ENCODE measurements around the gene SACM1L.

Gene SACM1L

DNA sequence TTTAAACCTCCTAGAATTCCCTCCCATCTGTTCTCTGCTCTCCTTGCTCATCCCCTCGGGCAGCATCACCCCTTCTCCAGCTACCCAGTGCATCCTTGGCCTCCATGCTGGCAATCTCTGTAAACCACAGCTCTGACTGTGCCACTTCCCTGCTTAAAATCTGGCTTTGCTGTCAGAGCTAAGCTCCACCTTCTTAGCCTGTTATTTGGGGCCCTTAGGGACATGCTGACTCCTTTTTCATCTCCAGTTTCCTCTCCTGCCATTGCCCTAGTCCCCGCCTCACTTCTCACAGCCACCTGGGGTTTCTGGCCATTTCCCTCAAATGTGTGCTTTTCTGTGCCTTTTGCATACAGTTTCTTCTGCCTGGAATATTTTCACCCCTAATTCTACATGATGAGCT is 101.4 kb downstream of the SACM1L start:
- no peak for DNase-seq

DNA sequence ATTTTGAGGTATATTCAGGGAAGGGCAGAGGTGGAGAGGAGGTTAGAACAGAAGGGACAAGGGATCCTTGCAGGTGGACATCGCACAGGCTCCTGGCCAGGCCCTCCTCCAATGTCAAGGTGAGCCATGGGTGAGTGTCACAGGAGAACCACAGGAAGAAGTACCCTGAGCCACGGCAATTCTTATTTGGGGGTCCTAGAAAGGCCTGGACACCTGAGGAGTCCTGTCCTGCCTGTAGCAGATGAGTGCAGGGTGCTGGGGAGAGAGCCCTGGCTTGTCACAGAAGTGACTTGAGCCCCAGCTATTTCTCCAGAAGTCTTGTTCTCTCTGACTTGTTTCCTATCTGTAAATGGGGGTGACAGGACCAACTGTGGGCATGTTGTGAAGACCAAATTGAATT is 102.8 kb downstream of the SACM1L start:
- DNase-seq: no peak

DNA sequence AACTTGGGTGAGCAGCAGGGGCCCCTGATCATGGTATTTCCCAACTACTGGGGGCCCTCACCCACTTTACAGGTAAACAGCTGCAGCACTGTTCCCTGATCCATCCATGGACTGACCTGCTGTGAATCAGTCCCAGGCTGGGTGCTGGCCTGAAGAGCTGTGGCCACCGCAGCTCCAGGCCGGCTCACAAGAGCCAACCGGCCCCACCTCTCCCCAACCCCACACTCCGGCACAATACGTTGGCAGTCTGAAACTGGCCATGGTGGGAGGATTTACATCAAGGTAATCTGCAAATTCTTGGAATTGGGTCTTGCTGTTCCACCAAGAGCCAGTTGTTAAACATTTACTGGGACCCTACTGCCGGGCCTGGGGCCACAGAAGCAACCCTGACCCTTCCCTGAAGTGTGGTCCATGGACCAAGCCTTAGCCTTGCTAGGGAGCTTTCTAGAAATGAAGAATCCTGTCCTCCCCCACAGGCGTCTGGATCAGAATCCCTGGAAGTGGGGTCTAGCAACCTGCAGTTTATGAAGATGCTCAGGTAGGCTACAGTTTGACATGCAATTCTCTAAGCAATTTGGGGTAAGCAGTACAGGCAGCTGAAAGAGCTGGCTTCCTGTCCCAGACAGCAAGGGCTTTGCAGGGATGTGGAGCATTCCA is 103.4 kb downstream of the SACM1L start:
- no peak for DNase-seq

DNA sequence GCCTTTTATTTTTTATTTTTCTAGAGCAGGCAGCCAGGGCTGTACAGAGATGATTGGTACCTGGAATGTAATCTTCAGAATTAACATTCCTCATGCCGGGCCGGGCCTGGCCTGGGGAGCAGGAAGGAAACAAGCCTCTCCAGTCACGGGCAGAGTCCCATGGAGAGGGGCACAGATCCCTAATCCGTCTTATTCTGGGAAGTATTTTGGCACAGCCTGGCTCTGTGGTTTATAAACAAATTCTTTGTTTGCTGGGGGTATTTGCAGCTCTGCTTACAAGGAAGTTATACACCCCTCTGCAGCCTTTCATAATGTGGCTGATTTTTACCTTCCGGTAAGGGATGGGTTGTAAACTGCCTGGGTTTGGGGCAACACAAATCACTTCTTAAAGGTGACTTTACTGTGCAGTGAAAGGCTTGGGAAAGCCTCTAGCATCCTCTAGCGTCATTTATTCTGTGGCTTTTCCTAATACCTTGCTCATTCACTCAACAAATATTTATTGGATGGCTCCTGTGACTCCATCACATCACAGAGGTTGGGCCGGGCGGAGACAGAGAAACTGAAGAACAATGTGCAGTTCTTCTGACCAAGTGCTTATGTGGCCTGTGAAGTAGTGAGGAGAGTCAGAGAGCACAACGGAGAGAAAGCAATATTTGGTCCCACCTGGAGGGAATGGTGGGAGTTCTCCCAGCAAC is 104.4 kb downstream of the SACM1L start:
- DNase-seq: no peak

DNA sequence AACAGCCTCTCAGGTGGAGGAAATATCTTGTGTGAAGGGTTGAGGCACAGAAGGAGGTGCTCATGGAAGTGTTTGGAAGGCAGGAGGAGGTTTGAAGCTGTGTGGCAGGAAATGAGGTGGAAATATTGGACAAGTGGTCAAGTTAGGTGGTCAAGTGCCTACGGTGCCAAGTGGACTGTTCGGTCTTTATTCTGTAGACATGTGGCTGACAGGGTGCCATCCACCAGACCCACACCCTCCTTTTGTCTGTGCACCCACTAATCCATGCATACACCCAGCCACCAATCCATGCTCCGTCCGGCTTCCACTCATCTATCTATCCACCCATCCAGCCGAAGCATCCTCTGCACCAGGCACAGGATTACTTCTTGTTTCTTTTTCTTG is 105.0 kb downstream of the SACM1L start:
- no peak for DNase-seq

DNA sequence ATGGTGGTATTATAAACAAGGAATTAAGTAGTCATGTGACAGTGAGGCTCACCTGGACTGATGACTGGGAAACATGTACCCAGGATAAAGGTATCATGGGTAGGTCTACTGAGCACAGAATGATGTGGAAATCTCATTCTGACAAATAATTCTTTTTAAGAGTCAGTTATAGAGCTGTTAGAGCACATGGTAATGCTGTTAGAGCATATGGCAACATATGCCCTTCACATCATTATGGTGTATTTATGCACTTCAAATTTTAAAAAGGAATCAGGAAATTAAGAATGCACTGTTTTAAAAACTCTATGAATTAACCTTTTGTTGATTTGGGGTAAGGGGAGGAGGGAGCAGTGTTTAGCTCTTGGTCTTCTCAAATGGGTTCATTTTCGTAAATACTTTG is 105.5 kb downstream of the SACM1L start:
- no peak for DNase-seq

Measured in central memory CD4-positive, alpha-beta T cell (primary cell).